GM21528 (cell line): Measurements from ENCODE around the gene SYTL1.

Source experiments
- ATAC-seq: cut with Tn5 transposase; IDR thresholded peaks from one replicate; pipeline ENCODE4 v1.9.1; 2021; ENCODE audit warnings: mild to moderate bottlenecking, moderate library complexity; ENCODE audit not compliant: unreplicated experiment, low FRiP score

The SYTL1 gene

DNA sequence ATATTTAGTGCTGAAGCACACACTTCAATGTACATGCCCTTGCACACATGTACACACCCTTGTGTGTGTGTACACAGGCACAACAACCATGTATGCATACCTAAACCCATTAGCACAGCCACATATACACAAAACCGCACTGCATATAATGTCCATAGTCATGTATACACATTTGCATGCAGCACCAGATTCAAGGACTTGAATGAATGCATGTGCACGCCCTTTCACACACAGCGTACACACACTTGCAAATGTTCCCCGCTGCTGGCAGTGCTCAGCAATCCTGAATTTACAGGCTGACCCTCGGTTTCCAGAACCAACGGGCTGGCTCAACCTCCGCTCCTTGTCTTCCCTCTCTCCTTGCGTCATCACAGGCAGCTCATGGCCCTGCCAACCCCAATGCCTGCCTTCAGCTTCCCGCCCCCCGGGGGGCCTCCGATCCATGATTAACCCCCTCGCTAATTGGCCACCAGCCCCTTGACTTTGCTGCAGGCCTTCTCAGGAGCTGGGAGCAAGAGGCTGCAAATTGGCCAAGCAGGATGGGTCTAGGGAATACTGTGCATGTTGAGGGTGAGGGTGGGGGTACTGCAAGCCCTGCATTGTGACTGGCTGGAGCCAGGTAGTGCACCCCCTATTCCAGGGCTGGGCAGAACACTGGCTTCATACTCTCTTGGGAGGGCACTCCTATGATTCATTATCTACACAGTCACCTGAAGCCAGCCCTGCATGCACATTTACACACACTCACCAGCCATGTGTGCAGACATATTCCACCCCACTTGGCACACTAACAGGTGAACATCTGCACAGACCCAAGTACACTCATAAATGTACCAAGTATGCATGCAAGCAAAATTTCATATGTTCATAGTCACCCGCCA lies 58.5 kb downstream of the SYTL1 start:
- ATAC-seq, result no peak

DNA sequence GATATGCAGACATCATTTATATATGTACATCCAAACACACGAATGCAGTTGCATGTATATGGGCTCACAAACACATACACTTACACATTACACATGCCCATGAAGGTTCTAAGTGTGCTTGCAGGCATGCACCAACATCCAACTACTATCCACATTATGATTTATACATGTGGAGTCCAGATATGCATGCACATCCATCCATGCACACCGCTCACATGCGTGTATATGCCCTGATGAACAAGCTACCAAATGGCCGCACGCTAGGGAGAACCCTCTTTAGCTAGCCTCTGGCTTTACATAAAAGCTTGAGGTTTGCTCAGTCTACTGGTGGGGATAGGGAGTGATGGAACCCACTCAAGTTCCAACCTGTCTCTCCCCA lies 59.1 kb downstream of the SYTL1 start:
- no peak for ATAC-seq

DNA sequence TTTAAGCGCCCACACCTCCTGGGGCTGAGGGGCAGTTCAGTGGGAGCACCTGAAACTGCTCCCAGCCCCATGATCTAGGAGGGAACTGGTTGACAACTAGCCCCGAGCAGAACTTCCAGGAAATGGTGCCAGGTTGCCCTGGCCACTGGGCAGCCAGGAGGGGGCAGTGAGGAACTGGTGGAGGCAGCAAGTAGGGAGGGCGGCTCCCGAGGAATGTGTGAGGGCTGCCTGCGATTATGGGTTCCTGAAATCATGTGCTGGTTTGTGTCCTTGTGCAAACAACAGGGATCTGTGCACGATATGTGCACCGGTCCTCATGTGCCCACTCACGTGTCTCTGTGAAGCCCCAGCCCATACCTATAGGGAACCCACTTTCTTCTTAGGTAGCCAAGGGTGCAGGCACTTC lies 60.5 kb downstream of the SYTL1 start:
- no peak for ATAC-seq

DNA sequence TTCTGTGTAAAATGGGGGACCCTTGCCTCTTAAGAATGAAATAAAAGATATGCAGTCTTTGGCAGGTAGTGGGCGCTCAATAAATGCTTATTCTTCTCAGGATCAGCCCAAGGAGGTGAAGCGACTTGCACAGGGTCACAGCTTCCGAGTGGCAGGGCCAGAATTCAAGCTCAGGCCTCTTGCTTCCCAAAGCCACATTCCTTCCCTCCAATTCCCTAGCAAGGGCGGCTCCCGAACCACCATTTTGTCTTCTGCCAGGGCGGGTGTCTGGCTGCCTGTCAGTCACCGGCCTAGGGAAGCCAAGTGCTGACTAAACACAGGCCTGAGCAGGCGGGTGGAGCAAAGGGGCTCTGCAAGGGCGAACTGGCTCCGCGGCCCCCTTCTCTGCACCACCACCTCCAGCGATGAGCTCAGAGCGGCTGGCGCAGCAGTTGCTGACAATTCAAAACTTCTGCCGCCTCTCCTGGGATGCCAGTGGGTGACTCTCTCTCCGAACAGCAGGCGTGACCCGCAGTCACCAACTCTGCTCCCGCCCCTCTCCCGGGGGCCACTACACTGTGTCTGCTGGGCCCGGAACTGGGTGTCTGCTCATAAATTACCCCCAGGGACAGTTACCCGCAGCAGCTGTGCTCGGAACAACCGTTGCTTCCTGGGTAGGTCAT lies 61.4 kb downstream of the SYTL1 start:
- no peak for ATAC-seq
